Measurements from ENCODE around the gene CUL3. TPM values are rescaled to one million over a fixed set of nuclear protein-coding genes. Genes with fewer than 3 reads are reported as not detected.
A peak's percentile ranks its signal among the peaks of the same experiment; 100 is the strongest.
"Not testable (repeated sequence)": the region's sequence is repeated elsewhere in the genome, so short reads cannot be mapped to it uniquely, and the experiment has no call there.

The CUL3 gene
- total and polyA plus RNA-seq, 2 of the 8 experiments (the other 6 are each of a cell fraction or from before 2014, with no cell fraction given): 28.5 to 113 TPM

- H3K14ac ChIP-seq (ENCODE audit: insufficient read length); H3K9me3 ChIP-seq (ENCODE audit: insufficient read depth in 2 of 2, low read depth in 1 of 2, low read length in 1 of 2); H2AFZ ChIP-seq (ENCODE audit: low read length); H2BK15ac ChIP-seq (ENCODE audit: low read length); H3K56ac ChIP-seq (replicated peaks; ENCODE audit: insufficient read length, low read depth, low read length); H2BK120ac ChIP-seq (replicated peaks; ENCODE audit: low read depth, low read length); H3K18ac ChIP-seq (ENCODE audit: extremely low read depth, low read length); H3K23me2 ChIP-seq (ENCODE audit: low read depth, low read length); H3K23ac ChIP-seq (ENCODE audit: insufficient read length); H3K4ac ChIP-seq (replicated peaks; ENCODE audit: insufficient read length, low read depth, low read length); H2BK20ac ChIP-seq (ENCODE audit: low read length); H3K9ac ChIP-seq (replicated peaks in 1 of 4; ENCODE audit: extremely low read depth in 1 of 4, low read depth in 3 of 4, low read length in 3 of 4); H3K27me3 ChIP-seq (replicated peaks in 1 of 4; ENCODE audit: control insufficient read depth in 3 of 4, extremely low read depth in 1 of 4, insufficient read depth in 3 of 4, low read length in 3 of 4); H4K20me1 ChIP-seq (replicated peaks in 1 of 2; ENCODE audit: control insufficient read depth in 1 of 2, insufficient read depth in 2 of 2, low read length in 2 of 2); H4K91ac ChIP-seq (replicated peaks; ENCODE audit: insufficient read length, low read length); H3K36me3 ChIP-seq (ENCODE audit: control insufficient read depth in 2 of 4, insufficient read depth in 4 of 4, low read length in 3 of 4); H3K79me1 ChIP-seq (ENCODE audit: low read depth, low read length); H4K5ac ChIP-seq (ENCODE audit: insufficient read length, low read depth, low read length); H2AK5ac ChIP-seq (ENCODE audit: low read depth, low read length); H3K4me1 ChIP-seq (replicated peaks in 1 of 4; ENCODE audit: control insufficient read depth in 3 of 4, insufficient read depth in 4 of 4, low read length in 3 of 4); FAIRE-seq: not testable (repeated sequence)
- H2BK12ac ChIP-seq (ENCODE audit: low read depth, low read length): peak overlapping the region; percentile 60; the same call in 1 of the 2 replicates
- ChIA-PET CTCF (ENCODE audit: partially characterized antibody) (interaction anchor here (1.6 kb wide), 1 partner anchor 291 kb away, joined by 3 read pairs; no protein-coding TSS in a partner anchor), POLR2A (ENCODE audit: partially characterized antibody) (interaction anchor here (0.6 to 0.8 kb wide), 2 partner anchors 18 to 39 kb away, joined by 3 read pairs; no protein-coding TSS in a partner anchor)
- peaks cover 0 to 13% of the 10 kb centered on the region in 2 experiments; a peak in 2 of 4 replicates for H3K79me2 ChIP-seq (ENCODE audit: control insufficient read depth in 1 of 2, insufficient read depth in 2 of 2, low read length in 2 of 2)
- peak; percentile 69 to 75 for DNase-seq (ENCODE audit: low read depth in 1 of 2, low spot score in 2 of 2)
- H3K4me2 ChIP-seq (ENCODE audit: insufficient read depth in 1 of 2, low read depth in 2 of 2, low read length in 2 of 2): peak overlapping the region; percentile 26 to 54; a peak in 3 of 4 replicates
- peak overlapping the region in 1 of 4 experiments; percentile 37; a peak in 2 of 8 replicates for H3K4me3 ChIP-seq (ENCODE audit: extremely low read depth in 1 of 4, insufficient read depth in 2 of 4, low read depth in 3 of 4, low read length in 4 of 4)
- WGBS, 2 experiments (ENCODE audit: extremely low coverage in 1 of 2, insufficient coverage in 1 of 2, insufficient read length in 1 of 2, insufficient replicate concordance in 2 of 2, low coverage in 1 of 2, low lambda C conversion rate in 2 of 2, missing lambda C conversion rate in 1 of 2): 69% methylated on average over 17 of the region's 18 CpGs; no CpG with 5 or more reads in 1 of the 2 experiments
- H4K8ac ChIP-seq (ENCODE audit: extremely low read depth, insufficient read depth, low read length): peak overlapping the region; percentile 72; the same call in 1 of the 2 replicates
- H2BK5ac ChIP-seq (ENCODE audit: low read depth, low read length): peak overlapping the region; percentile 73
- peak overlapping the region; percentile 83 for H3K27ac ChIP-seq (ENCODE audit: low read depth, low read length)
- TF ChIP-seq TEAD4 (IDR thresholded peaks at IDR 0.05; ENCODE audit: low read depth, low read length): peak; percentile 62; the same call in 1 of the 2 replicates
- peak in 1 of 2 experiments; percentile 0; a peak in 1 of 4 replicates for TF ChIP-seq RAD21 (IDR thresholded peaks at IDR 0.05 in 1 of 2, conservative IDR thresholded peaks at IDR 0.05 in 1 of 2; ENCODE audit: low read depth in 2 of 2, low read length in 2 of 2)
- peak; percentile 88 for TF ChIP-seq ASH2L (IDR thresholded peaks at IDR 0.05; ENCODE audit: low read length)
- TF ChIP-seq POLR2A (IDR thresholded peaks at IDR 0.05; ENCODE audit: control extremely low read depth in 1 of 2, low read depth in 2 of 2, low read length in 2 of 2): peak in 1 of 2 experiments; percentile 24; a peak in 1 of 3 replicates
- TF ChIP-seq EGR1 (IDR thresholded peaks at IDR 0.05; ENCODE audit: borderline replicate concordance, low read depth, low read length): peak; percentile 75; the same call in 1 of the 2 replicates
- 0 out of 2 replicates have a peak, but pooled peaks have one; percentile 27 for TF ChIP-seq TCF12 (IDR thresholded peaks at IDR 0.05; ENCODE audit: low read depth, low read length)
- 0 out of 2 replicates have a peak, but pooled peaks have one; percentile 3 for TF ChIP-seq JUN (IDR thresholded peaks at IDR 0.05; ENCODE audit: low read depth, low read length)
- TF ChIP-seq YY1 (IDR thresholded peaks at IDR 0.05; ENCODE audit: low read depth, low read length): 0 out of 2 replicates have a peak, but pooled peaks have one; percentile 42
- TF ChIP-seq SP1 (IDR thresholded peaks at IDR 0.05; ENCODE audit: low read depth, low read length): peak; percentile 88
- TF ChIP-seq RBBP5 (IDR thresholded peaks at IDR 0.05; ENCODE audit: borderline replicate concordance, low read depth, low read length): peak; percentile 65; the same call in 1 of the 2 replicates
- TF ChIP-seq EP300 (IDR thresholded peaks at IDR 0.05; ENCODE audit: borderline replicate concordance in 1 of 2, low read depth in 2 of 2, low read length in 2 of 2): peak in 1 of 2 experiments; percentile 86; a peak in 1 of 3 replicates
Measured at GRCh38 chr2:224485081-224486014, 99.8 kb downstream of the CUL3 start.

Measured in H1 (cell line).